Liver (tissue), 9 donors: Measurements from ENCODE around the gene SOSTDC1. TPM values are rescaled to one million over a fixed set of nuclear protein-coding genes. Genes with fewer than 3 reads are reported as not detected.

Experiments used
- DNase-seq: peaks from one replicate; pipeline ENCODE4 v3.0.0-alpha.2; 2017; ENCODE audit warnings: low spot score
- H3K27ac ChIP-seq, 2 donors: one replicate each; pipeline ENCODE4 v1.7.0; 2013; ENCODE audit warnings: inconsistent platforms in 2 of 2, low read length in 2 of 2, control low read depth in 1 of 2, low read depth in 1 of 2, mild to moderate bottlenecking in 1 of 2
- H3K27me3 ChIP-seq, 4 donors: one replicate each; pipeline versions ENCODE4 v1.6.1 to v1.7.0; 2013; ENCODE audit warnings: low read length in 3 of 4, inconsistent platforms in 1 of 4, mild to moderate bottlenecking in 1 of 4, moderate library complexity in 1 of 4; ENCODE audit not compliant: control insufficient read depth in 4 of 4, insufficient read depth in 4 of 4
- H3K36me3 ChIP-seq, 4 donors: one replicate each; pipeline versions ENCODE4 v1.6.1 to v1.7.0; 2013; ENCODE audit warnings: low read length in 3 of 4, mild to moderate bottlenecking in 3 of 4, low read depth in 1 of 4, moderate library complexity in 1 of 4; ENCODE audit not compliant: control insufficient read depth in 4 of 4, insufficient read depth in 3 of 4
- H3K4me1 ChIP-seq, 4 donors: one replicate each; pipeline versions ENCODE4 v1.6.1 to v1.7.0; 2013; ENCODE audit warnings: low read length in 3 of 4, mild to moderate bottlenecking in 3 of 4, moderate library complexity in 1 of 4; ENCODE audit not compliant: control insufficient read depth in 4 of 4, insufficient read depth in 4 of 4
- H3K4me3 ChIP-seq, 3 donors: one replicate each; pipeline versions ENCODE4 v1.6.1 to v1.7.0; 2013; ENCODE audit warnings: low read length in 3 of 3, control low read depth in 1 of 3, low read depth in 1 of 3, mild to moderate bottlenecking in 1 of 3
- H3K9ac ChIP-seq, 2 donors: one replicate each; pipeline ENCODE4 v1.7.0; 2013; ENCODE audit warnings: low read length in 2 of 2, mild to moderate bottlenecking in 2 of 2, moderate library complexity in 2 of 2, control low read depth in 1 of 2, low read depth in 1 of 2
- H3K9me3 ChIP-seq, 4 donors: one replicate each; pipeline versions ENCODE4 v1.6.1 to v1.7.0; 2013; ENCODE audit warnings: low read length in 3 of 4; ENCODE audit not compliant: control insufficient read depth in 4 of 4
- CTCF ChIP-seq: fragments of 150-350 bp; IDR thresholded peaks from 2 replicates; pipeline ENCODE4 v1.5.1; 2017; ENCODE audit warnings: improper control_type of control experiment, low read depth, low read length; ENCODE audit not compliant: missing input control
- EGR1 ChIP-seq, 2 donors: IDR thresholded peaks; 2 replicates each; pipeline ENCODE4 v1.6.1; 2016 to 2018; ENCODE audit warnings: antibody characterized with exemption in 2 of 2, low read depth in 2 of 2
- FOXA1 ChIP-seq: IDR thresholded peaks from 2 replicates; pipeline ENCODE4 v1.6.1; 2016; ENCODE audit warnings: antibody characterized with exemption
- FOXA2 ChIP-seq: IDR thresholded peaks from 2 replicates; pipeline ENCODE4 v1.6.1; 2016; ENCODE audit warnings: antibody characterized with exemption
- HNF4A ChIP-seq, 2 donors: conservative IDR thresholded peaks; 2 replicates each; pipeline ENCODE4 v1.6.1; 2016; ENCODE audit warnings: antibody characterized with exemption in 2 of 2, mild to moderate bottlenecking in 2 of 2
- HNF4G ChIP-seq: IDR thresholded peaks from 2 replicates; pipeline ENCODE4 v1.6.1; 2016; ENCODE audit warnings: antibody characterized with exemption
- JUND ChIP-seq, 2 donors: IDR thresholded peaks; 2 replicates each; pipeline ENCODE4 v1.6.1; 2016; ENCODE audit warnings: antibody characterized with exemption in 2 of 2
- MAX ChIP-seq: IDR thresholded peaks from 2 replicates; pipeline ENCODE4 v1.6.1; 2016; ENCODE audit warnings: antibody characterized with exemption
- NR2F2 ChIP-seq: IDR thresholded peaks from 2 replicates; pipeline ENCODE4 v1.6.1; 2016; ENCODE audit warnings: antibody characterized with exemption
- RAD21 ChIP-seq, 2 donors: IDR thresholded peaks; 2 replicates each; pipeline ENCODE4 v1.6.1; 2016; ENCODE audit warnings: antibody characterized with exemption in 2 of 2, mild to moderate bottlenecking in 2 of 2
- REST ChIP-seq: IDR thresholded peaks from 2 replicates; pipeline ENCODE4 v1.6.1; 2016; ENCODE audit warnings: antibody characterized with exemption, mild to moderate bottlenecking
- SP1 ChIP-seq: IDR thresholded peaks from 2 replicates; pipeline ENCODE4 v1.6.1; 2018; ENCODE audit warnings: antibody characterized with exemption, mild to moderate bottlenecking
- TAF1 ChIP-seq: conservative IDR thresholded peaks from 2 replicates; pipeline ENCODE4 v1.6.1; 2016; ENCODE audit warnings: antibody characterized with exemption, mild to moderate bottlenecking
- YY1 ChIP-seq: IDR thresholded peaks from 2 replicates; pipeline ENCODE4 v1.6.1; 2016; ENCODE audit warnings: antibody characterized with exemption, mild to moderate bottlenecking
- ZBTB33 ChIP-seq: IDR thresholded peaks from 2 replicates; pipeline ENCODE4 v1.6.1; 2016; ENCODE audit warnings: antibody characterized with exemption
- WGBS: extraction: QIAGEN DNeasy Blood & Tissue Kit; methylation state at CpG from one replicate; pipeline ENCODE4 v1.1.7; 2013; 5-methylcytosine and 5-hydroxymethylcytosine counted together
- polyA plus RNA-seq, 2 donors: library from polyadenylated mRNA; stranded (reverse) in 1 of 2; unstranded in 1 of 2; fragments of 200-250 nt in 1 of 2; fragments of >200 nt in 1 of 2; fragmentation: Nextera tagmentation in 1 of 2; extraction: Ambion mirVana in 1 of 2; gene quantifications; one replicate each; pipeline versions ENCODE4 v1.2.1 to v1.2.3, GENCODE V29; 2013 to 2015
- total RNA-seq, 2 donors: library from RNA; depleted of rRNA; stranded (reverse); fragments of >200 nt; gene quantifications; one replicate each; pipeline ENCODE4 v1.2.3, GENCODE V29; 2014
- donor health status: healthy.
- donor health status: healthy.
- donor health status: healthy.
- donor health status: healthy.
- donor health status: healthy.

SOSTDC1 gene
- total and polyA plus RNA-seq, 4 donors: 0.05 to 0.56 (median 0.08) TPM; not detected in 1

GRCh38 chr7:16450366-16450765 is 15.2 kb downstream of the SOSTDC1 start:
- WGBS: 93% methylated on average over 6 of the region's 6 CpGs
- H3K4me3 ChIP-seq: no peak overlapping the region
- H3K27ac ChIP-seq: no peak overlapping the region

More at GRCh38 chr7:16450366-16450765, 15.2 kb downstream of the SOSTDC1 start:
- no peak for TF ChIP-seq FOXA1
- TF ChIP-seq HNF4A (conservative IDR thresholded peaks at IDR 0.05): no peak
- TF ChIP-seq REST: no peak
- TF ChIP-seq YY1: no peak
- no peak for TF ChIP-seq FOXA2
- no peak for TF ChIP-seq SP1
- TF ChIP-seq RAD21 (IDR thresholded peaks at IDR 0.05): no peak
- TF ChIP-seq EGR1 (IDR thresholded peaks at IDR 0.05; ENCODE audit: low read depth in 2 of 2): no peak
- no peak for TF ChIP-seq HNF4G
- TF ChIP-seq JUND (IDR thresholded peaks at IDR 0.05): no peak
- no peak for TF ChIP-seq MAX
- TF ChIP-seq TAF1: no peak
- TF ChIP-seq CTCF: no peak
- no peak for TF ChIP-seq NR2F2
- TF ChIP-seq ZBTB33: no peak
- Histone ChIP-seq H3K4me1 (no peaks in the 10 kb centered on the region), H3K36me3 (no peaks in the 10 kb centered on the region), H3K9ac (no peak overlapping the region), H3K9me3 (no peaks in the 10 kb centered on the region), H3K27me3 (no peaks in the 10 kb centered on the region)
- no peak for DNase-seq
